ENCODE measurements around the gene TTLL13. TPM values are rescaled to one million over a fixed set of nuclear protein-coding genes. Genes with fewer than 3 reads are reported as not detected.
A peak's percentile ranks its signal among the peaks of the same experiment; 100 is the strongest.

The TTLL13 gene, protein sequence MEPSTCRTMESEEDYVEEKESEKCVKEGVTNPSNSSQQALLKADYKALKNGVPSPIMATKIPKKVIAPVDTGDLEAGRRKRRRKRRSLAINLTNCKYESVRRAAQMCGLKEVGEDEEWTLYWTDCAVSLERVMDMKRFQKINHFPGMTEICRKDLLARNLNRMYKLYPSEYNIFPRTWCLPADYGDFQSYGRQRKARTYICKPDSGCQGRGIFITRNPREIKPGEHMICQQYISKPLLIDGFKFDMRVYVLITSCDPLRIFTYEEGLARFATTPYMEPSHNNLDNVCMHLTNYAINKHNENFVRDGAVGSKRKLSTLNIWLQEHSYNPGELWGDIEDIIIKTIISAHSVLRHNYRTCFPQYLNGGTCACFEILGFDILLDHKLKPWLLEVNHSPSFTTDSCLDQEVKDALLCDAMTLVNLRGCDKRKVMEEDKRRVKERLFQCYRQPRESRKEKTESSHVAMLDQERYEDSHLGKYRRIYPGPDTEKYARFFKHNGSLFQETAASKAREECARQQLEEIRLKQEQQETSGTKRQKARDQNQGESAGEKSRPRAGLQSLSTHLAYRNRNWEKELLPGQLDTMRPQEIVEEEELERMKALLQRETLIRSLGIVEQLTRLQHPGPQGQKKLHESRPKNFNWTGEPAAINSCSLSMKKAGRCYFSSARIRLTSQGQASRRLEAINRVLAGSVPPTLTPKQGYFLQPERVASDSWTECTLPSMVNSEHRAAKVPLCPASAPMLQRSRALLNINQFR
- total RNA-seq: 0.32 TPM

DNA sequence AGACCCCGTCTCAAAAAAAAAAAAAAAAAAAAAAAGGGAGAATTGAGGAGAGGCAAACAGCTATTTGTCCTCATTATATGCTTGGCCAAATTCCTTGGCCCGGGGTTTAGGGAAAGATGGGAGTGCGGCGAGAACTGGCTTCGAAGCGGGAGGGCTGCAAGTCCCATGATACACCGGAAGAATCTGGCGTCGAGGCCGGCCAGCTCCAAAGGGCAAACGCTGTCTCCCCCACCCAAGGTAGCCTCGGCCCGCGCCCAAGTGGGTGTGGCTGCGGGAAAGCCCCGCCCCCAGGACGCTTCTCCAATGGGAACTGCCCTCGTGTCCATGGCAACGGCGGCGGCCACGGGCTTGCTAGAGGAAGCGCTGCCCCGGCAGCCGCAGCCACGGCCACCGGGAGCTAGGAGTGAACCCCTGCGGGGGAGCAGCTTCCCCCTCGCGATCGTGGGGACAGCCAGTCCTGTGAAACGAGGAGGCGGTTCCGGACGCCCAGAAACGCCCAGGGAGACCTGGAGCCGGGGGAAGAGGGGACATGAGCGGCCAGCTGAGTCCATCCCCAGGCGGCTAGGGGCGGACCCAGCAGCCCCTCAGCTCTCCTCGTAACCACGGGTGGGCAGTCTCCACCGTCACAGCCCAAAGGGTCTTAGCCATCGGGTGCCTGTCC, at the start of gene TTLL13:
TSS of gene TTLL13 (plus strand) at position 354 of the 661 bp plus-strand sequence. CDS start 1,075 bp downstream, outside the sequence.
- peak; percentile 94 for DNase-seq (ENCODE audit: low spot score)

DNA sequence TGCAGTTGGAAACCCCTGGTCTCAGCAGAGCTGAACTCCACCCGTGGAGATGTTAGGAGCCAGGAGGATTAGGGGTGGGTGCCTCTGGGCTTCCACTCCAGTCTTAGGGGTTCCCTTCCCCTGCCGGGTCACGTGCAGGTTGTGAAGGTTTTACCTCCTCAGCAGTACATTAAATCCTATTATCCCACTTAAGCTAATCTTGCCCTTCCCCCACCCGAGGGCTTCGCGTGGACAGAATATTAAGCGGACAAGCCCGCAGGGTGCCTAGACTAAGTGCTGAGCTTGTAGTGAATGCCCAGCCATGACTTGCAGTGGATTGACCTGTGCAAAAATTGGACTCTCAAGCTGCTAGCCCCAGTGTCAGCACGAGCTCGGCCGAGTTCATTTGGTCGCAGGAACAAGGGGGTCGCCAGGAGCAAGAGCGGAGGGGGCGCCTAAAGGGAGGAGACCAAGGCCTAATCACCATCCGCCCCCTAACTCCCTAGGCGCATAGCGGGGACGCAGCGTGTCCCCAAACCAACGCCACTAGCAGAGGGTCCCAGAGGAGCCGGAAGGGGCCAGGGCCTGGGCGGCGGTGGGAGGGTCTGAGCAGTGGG, 48.7 kb upstream of the TTLL13 start:
- DNase-seq (ENCODE audit: low spot score): no peak

DNA sequence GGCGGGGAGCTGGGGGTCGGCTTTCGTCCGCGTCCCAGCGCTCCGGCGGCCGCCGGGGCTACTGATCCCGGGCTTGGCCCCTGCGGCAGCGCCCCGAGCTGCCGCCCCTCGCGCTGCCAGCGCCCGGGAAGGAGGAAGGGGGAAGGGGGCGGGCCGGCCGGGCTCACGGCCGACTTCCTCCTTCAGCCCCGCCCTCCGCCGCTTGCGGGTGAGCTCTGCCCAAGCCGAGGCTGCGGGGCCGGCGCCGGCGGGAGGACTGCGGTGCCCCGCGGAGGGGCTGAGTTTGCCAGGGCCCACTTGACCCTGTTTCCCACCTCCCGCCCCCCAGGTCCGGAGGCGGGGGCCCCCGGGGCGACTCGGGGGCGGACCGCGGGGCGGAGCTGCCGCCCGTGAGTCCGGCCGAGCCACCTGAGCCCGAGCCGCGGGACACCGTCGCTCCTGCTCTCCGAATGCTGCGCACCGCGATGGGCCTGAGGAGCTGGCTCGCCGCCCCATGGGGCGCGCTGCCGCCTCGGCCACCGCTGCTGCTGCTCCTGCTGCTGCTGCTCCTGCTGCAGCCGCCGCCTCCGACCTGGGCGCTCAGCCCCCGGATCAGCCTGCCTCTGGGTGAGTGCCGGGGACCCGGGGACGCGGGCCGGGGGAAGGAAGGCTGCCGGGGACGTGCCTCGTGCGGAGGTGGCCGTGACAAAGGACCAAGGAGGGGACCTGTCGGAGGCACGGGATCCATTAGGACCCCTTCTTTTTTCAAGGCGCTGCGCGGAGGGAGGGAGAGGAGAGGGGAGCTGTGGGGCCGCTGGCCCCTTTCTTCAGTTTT, 48.0 kb upstream of the TTLL13 start, which contains the start of gene SEMA4B:
TSS of gene SEMA4B (plus strand) at position 201 of the 814 bp plus-strand sequence. CDS start at position 450, 249 bp downstream.
- peak; percentile 56 for DNase-seq (ENCODE audit: low spot score)

DNA sequence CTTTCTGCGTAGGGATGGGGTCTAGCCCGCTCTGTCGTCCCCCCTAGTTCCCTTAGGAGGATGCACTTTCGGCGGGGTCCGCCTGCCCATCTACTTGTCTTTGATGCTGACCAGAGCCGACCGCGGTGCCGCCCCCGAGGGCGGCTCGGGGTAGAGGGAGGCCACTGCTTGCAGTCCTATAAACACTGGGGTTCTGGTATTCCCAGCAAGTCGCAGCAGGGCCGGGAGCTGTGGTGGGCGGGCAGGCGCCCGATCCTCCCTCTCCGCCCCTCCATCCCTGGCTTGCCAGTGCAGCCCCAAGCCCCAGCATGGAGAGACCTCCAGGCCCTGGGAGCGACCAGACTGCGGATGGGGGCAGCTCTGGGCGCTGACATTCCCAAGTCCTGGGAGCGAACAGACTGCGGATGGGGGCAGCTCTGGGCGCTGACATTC, 47.4 kb upstream of the TTLL13 start:
- DNase-seq (ENCODE audit: low spot score): no peak

DNA sequence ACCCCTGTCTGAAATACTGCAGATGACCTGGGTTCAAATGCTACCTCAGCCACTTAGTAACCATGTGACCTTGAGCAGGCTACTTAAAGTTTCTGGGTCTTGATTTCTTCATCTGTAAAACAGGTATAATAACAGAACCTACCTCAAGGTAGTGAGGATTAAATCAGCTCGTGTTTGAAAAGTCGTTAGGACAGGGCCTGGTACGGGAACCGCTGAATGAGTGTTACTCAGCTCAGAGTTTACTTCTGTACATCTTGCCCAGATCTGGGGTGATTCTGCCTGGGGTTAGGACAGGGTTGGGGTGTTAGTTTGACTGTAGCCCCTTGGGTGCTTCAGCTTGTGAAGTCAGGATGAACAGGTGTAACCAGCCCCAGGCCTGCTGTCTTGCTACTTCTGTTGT, 46.4 kb upstream of the TTLL13 start:
- no peak for DNase-seq (ENCODE audit: low spot score)

DNA sequence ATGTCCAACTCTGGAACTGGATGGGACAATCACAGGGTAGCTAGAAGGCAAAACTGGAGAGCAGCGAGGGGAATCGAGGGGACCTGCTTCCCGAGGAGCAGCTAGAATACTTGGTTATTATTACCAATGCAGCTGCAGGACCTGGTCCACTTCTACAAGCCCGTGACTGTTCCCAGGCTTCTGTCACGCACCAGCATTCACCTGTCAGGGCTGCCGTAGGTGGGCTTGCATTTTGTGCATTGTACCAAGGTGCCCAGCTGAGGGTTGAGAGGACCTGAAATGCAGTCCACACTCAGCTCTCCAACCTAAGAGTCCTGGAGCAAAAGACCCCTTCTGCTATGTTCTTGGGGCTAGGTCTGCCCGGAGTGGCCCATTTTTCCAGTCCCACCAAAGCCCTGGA, 45.9 kb upstream of the TTLL13 start:
- no peak for DNase-seq (ENCODE audit: low spot score)

DNA sequence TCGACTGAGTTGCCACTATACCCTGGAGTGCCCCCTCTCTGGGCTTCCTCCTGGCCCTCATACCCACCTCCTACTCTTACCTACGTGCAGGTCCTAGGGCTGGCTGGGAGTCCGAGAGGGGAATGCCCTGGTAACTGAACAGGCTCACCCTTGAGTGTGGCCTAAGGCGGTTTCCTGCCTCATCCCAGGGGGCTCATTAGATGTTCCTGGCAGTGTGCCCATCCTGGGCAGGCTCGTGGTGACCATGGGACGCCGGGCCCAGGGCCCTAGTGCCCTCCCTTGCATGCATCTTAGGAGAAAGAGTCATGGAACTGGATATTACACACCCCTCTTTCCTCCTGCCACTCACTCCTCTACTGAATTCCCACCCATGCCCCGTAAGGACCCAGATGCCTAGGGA, 45.4 kb upstream of the TTLL13 start:
- no peak for DNase-seq (ENCODE audit: low spot score)

DNA sequence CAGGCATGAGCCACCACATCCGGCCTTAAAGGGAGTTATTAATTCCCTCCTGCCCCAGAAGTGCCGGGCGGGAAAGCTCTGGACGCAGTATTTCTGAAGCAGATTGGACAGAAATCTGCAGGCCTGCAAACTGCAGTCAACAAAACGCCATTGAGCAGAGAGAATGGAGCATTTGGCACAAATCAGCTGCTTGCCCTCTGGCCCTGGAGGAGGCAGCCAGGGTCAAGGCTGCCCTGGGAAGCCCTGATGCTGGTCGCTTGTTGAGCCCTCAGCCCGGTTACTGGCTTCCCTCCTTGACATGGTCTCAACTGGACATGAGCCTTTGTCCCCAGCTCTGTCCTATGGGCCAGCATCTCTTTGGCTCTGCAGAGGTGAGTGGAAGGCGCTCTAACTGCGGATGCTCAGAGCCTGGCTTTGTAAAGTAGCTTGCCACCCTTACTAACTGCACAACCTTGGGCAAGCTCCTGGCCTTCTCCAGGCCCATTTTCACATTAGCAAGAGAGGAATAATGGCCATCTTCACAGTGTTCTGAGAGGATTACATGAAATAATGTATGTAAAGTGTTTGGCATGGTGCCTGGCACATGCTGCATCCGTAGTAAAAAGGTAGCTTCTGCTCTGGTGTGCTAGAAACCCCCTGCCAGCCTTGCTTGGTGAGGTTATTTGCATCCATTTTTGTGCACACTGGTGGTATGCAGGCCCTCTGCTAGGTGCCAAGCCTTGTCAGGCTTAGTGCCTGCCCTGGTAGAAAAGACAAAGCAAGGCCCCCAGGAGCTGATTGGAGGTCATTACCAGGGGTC, 44.1 kb upstream of the TTLL13 start:
- DNase-seq (ENCODE audit: low spot score): no peak

DNA sequence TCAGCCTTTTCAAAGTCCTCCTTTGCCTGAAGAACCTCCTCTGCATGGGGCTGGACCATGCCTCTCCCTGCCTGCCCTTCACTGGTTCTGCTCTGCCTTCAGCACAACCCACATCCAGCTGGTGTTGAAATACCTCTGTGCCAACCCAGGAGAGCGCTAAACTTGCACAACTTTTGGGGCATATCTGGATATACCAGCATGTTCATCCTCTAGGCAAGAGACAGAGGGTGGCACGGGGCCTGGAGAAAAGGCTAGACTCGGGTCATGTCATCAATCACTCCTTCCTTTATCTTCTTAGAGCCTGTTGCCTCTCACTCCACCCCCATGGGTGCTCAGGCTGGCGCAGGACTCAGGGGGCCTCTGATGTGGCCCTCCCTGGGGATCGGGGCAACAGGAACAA, 43.5 kb upstream of the TTLL13 start:
- DNase-seq (ENCODE audit: low spot score): no peak

DNA sequence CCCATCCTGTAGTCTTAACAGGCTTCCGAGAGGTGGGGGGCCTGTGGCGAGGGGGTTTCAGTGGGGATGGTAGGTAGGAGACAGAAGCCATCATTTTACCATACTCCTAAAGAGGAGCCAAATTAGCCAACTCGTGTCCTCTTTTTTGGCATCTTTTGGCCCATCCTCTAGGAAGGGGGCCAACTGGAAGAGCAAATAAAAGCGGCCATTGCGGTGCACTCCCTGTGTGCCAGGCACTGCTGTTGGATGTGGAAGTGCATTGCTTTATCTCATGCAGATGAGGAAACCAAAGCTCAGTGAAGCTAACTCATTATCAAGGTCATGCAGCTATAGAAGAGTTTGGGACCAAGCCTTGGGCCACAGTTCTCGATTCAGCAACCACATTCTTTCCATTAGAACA, 42.1 kb upstream of the TTLL13 start:
- DNase-seq (ENCODE audit: low spot score): no peak

DNA sequence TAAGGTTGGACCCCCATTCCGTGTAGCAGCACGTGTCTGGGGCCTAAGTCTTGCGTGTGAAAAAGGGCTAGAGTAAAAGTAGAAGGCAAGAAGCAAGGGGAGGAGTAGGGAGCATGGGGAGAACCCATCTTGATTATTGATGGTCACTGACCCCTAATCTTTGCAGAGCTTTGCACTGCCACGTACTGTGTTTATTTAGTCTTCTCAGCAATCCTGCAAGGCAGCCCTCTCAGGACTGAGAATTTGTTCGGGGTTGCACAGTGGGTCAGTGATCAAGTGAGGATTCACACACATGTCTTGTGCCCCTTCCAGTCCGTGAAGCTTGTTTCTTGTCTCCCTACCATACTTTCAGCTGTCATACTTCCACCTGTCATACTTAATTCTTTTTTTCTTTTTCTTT, 41.0 kb upstream of the TTLL13 start:
- DNase-seq (ENCODE audit: low spot score): no peak

DNA sequence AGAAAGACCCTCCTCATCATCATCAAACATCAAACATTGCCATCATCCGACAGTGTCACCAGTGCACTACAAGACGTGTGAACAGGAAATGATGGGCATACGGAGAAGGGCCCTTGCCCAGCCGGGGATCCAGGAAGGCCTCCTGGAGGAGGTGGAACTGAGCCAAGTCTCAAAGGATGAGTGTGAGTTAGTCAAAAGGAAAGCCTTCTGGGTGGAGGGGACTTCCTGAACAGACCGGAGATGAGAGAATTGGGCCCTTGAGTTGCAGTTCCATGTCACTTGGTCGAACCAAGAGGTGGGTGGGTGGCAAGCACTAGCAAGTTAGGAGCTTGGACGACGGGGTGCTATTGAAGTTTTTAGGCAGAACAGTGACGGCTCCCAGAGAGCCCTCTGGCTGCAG, 39.8 kb upstream of the TTLL13 start:
- no peak for DNase-seq (ENCODE audit: low spot score)

DNA sequence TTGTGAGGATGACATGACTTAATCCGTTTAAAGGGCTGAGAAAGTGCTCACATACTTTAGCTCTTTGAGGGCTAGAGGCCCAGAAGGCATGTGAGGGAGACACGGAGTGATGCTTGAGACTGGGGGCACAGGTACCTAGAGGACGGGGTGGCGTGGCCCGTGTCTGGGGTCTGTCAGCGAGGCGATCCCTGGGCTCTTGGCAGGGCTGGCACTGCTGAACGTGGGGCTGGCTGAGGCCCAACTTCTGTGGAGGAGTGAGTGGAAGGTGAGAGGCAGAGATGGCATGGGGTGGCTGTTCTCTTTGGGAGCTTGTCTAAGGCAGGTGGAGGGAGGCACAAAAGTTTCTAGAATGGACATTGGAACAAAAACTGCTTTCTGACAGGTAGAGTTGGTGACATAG, 38.8 kb upstream of the TTLL13 start:
- DNase-seq (ENCODE audit: low spot score): no peak

DNA sequence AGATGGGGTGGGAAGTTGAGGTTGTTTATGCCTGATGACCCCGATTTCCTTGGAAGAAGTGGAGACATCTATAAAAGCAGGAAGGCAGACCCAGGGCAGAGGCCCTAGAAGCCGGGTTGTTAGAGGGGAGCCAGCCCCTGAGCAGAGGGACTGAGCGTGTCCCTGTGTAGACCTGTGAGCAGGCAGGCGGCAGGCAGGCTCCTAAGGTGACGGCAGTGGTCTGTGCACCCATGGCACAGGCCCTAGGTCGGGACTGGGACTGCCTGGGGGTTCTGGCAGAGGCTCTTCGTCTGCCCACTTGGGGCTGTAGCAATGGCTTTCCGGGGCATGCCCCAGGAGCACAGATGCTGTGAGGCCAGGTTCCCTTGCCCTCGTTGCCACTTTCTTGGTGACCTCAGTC, 38.3 kb upstream of the TTLL13 start:
- no peak for DNase-seq (ENCODE audit: low spot score)

DNA sequence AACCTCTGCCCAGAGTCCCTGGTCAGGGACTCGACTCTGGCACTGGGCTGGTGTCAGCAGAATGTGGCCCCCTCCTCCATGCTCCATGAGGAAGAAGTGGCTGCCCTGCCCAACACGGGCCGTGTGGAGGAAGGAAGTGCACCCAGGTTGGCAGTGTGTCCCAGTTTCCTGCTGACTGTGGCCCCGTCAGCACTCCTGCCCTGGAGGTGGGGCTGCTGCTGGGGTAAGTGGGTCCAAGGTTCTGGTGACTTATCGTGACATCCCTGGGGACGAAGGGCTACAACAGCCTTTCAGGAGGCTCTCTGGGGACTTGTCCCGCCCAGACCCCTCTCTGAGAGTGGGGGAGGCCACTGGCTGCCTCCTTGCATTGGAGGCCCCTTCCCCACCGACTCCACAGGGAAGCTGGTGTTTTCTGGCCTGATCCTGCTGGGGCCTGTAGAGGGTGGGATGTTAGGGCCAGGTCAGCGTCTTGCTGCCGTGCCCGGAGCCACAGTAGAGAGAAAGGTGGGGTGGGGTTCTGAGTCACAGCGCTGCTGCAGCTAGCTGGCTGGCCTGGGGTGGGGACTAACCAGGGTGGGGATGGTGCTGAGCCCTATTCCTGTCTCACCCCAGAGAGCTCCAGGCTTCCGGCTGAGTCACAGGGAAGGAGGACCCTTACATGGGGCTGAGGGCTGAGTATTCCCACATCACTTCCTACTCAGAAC, 37.8 kb upstream of the TTLL13 start:
- peak; percentile 64 for DNase-seq (ENCODE audit: low spot score)

DNA sequence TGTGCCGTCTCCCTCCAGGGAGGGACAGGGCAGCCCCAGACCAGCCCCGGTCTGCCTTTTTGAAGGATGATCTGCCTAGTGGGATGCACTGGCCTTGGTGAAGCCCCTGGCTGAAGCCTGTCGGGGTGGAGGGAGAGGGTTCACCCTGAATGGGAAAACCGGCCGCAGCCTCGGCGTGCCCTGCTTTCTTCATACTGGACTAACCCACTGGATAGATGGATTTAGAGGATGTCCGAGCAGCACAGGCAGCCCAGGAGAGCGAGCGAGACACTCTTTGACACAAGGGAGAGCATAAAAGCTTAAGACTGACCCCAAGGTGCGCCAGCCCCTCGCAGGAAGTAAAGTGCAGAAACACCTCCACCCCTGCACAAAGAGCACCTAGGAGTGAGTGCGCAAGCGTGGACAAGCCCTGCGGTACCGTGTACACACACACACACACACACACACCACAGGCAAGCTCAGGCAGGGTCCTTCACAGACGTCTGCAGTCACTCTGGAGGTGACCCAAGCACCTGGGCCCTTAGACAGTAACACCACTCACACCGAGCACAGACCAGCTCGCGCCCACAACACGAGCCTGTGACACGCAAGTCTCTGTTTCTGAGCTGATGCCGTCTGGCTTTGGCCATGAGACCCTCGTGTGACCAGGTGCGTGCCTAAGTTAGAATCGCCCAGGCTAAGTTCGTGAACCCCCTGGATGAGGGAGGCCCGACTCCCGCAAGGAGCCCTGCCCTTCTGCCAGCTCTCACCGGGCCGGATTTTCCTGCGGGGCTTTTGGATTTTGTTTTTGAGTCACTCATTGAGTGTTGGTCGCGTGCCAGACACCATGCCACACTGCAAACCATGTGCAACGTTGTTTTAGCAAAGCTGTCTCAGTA, 36.9 kb upstream of the TTLL13 start:
- DNase-seq (ENCODE audit: low spot score): no peak

DNA sequence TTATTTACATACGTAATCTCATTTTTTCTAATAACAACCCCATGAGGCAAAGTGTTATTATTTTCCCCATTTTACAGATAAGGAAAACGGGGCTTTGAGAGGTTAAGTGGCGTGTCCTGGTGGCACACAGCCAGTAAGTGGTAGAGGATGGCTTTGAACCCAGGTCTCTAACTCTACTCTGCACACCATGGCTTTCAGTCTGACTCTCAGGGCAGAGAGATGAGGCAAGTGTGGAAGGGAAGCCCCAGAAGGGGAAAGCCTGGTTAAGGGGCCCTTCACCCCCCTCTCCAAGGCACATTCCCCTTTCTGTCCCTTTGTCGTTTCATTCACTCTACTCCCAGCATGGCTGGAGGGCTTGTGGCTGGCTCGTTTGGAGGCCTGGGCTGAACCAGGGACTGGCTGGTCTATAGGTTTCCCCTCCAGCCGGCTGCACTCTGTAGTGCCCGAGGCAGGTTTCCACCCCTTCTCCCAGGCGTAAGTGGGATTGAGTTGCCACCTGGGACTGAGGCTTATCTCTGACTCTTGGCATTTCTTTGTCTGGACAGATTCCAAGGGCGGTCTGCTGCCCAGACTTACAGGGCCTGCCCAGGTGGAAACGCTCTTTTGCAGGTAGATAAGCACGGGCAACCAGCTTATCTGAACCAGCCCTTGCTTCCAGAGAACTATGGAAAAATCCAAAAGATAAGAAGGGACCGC, 36.1 kb upstream of the TTLL13 start:
- DNase-seq (ENCODE audit: low spot score): peak; percentile 70

DNA sequence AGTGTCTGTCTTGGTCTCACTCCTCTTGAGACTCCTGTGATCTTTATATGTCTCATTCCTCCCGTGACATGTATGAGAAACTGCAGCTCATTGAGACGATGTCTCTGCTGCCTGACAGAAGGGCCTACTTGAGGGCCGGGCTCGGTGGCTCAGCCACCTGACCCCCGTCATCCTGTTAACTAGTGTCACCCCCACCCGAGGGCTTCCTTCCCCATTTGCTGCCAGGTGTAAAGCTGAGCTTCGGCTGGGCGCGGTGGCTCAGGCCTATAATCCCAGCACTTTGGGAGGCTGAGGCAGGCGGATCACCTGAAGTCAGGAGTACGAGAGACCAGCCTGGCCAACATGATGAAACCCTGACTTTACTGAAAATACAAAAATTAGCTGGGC, 35.5 kb upstream of the TTLL13 start:
- DNase-seq (ENCODE audit: low spot score): no peak

Measured in mucosa of gallbladder (tissue), 1 donor.